NCI-H2196 (cell line): ENCODE data around the gene GPR156.
"Not testable (repeated sequence)": the region's sequence is repeated elsewhere in the genome, so short reads cannot be mapped to it uniquely, and the experiment has no call there.

Source experiments
- DNase-seq: peaks from one replicate; lab custom pipeline; 2025; ENCODE audit not compliant: unreplicated experiment; lab: John Stamatoyannopoulos, UW

The GPR156 gene

GRCh38 chr3:120163816-120164215 is 121.2 kb downstream of the GPR156 start:
- DNase-seq: no peak

GRCh38 chr3:120163026-120163425 is 122.0 kb downstream of the GPR156 start:
- DNase-seq: no peak

GRCh38 chr3:120162400-120162799 is 122.6 kb downstream of the GPR156 start:
- DNase-seq: no peak

GRCh38 chr3:120161902-120162301 is 123.1 kb downstream of the GPR156 start:
- no peak for DNase-seq

GRCh38 chr3:120160050-120160449 is 125.0 kb downstream of the GPR156 start:
- DNase-seq: peak; percentile 29

GRCh38 chr3:120157681-120158080 is 127.3 kb downstream of the GPR156 start:
- DNase-seq: no peak

- DNase-seq: no peak
These were observed 127.9 kb downstream of the GPR156 start for GRCh38 chr3:120157113-120157512.

GRCh38 chr3:120156699-120157098 is 128.3 kb downstream of the GPR156 start:
- DNase-seq: no peak

- DNase-seq: not testable (repeated sequence)
These were observed 129.3 kb downstream of the GPR156 start for GRCh38 chr3:120155694-120156093.

GRCh38 chr3:120155108-120155507 is 129.9 kb downstream of the GPR156 start:
- DNase-seq: no peak

GRCh38 chr3:120153294-120153693 is 131.7 kb downstream of the GPR156 start:
- no peak for DNase-seq

GRCh38 chr3:120151791-120152190 is 133.2 kb downstream of the GPR156 start:
- DNase-seq: no peak

- DNase-seq: no peak
These were observed 136.7 kb downstream of the GPR156 start for GRCh38 chr3:120148187-120148949.

GRCh38 chr3:120147072-120147871 is 137.8 kb downstream of the GPR156 start:
- DNase-seq: peak; percentile 56

GRCh38 chr3:120145542-120146285 is 139.3 kb downstream of the GPR156 start:
- DNase-seq: no peak

- no peak for DNase-seq
These were observed 140.8 kb downstream of the GPR156 start for GRCh38 chr3:120144267-120144666.

GRCh38 chr3:120143676-120144075 is 141.3 kb downstream of the GPR156 start:
- DNase-seq: no peak

- no peak for DNase-seq
These were observed 142.8 kb downstream of the GPR156 start for GRCh38 chr3:120142236-120142635.

GRCh38 chr3:120140098-120140742 is 144.8 kb downstream of the GPR156 start:
- DNase-seq: no peak

GRCh38 chr3:120139140-120139539 is 145.9 kb downstream of the GPR156 start:
- no peak for DNase-seq

GRCh38 chr3:120137548-120137947 is 147.5 kb downstream of the GPR156 start:
- no peak for DNase-seq
